ENCODE data around the gene ADGRB3. TPM values are rescaled to one million over a fixed set of nuclear protein-coding genes. Genes with fewer than 3 reads are reported as not detected.
"Not testable (repeated sequence)": the region's sequence is repeated elsewhere in the genome, so short reads cannot be mapped to it uniquely, and the experiment has no call there.

ADGRB3 gene
- total RNA-seq, 2 experiments from 2014 or later: not detected

GRCh38 chr6:68973066-68973465 lies 338.0 kb downstream of the ADGRB3 start:
- CTCF ChIA-PET: no interaction called here
- Mint-ChIP-seq H3K4me3 (no peak overlapping the region), H3K9me3 (no peaks in the 10 kb centered on the region), H3K4me1 (ENCODE audit: low read depth) (peaks cover under 1% of the 10 kb centered on the region), H3K27ac (no peak overlapping the region), H3K27me3 (ENCODE audit: low read depth) (no peaks in the 10 kb centered on the region), H3K36me3 (ENCODE audit: low read depth) (no peaks in the 10 kb centered on the region)
- intact Hi-C loops (cut with micrococcal nuclease): no loop called here
- no peak for DNase-seq

GRCh38 chr6:68975064-68975463 lies 340.0 kb downstream of the ADGRB3 start:
- Mint-ChIP-seq H3K9me3 (no peaks in the 10 kb centered on the region), H3K4me1 (ENCODE audit: low read depth) (no peaks in the 10 kb centered on the region), H3K4me3 (no peak overlapping the region), H3K27ac (no peak overlapping the region), H3K36me3 (ENCODE audit: low read depth) (no peaks in the 10 kb centered on the region), H3K27me3 (ENCODE audit: low read depth) (no peaks in the 10 kb centered on the region)
- intact Hi-C loops (cut with micrococcal nuclease): no loop called here
- CTCF ChIA-PET: no interaction called here
- DNase-seq: no peak

GRCh38 chr6:68975816-68976215 lies 340.7 kb downstream of the ADGRB3 start:
- intact Hi-C loops (cut with micrococcal nuclease): no loop called here
- H3K27ac Mint-ChIP-seq: no peak overlapping the region

GRCh38 chr6:68976260-68976659 lies 341.2 kb downstream of the ADGRB3 start:
- Mint-ChIP-seq H3K27ac (no peak overlapping the region), H3K27me3 (ENCODE audit: low read depth) (no peaks in the 10 kb centered on the region), H3K9me3 (no peaks in the 10 kb centered on the region), H3K4me1 (ENCODE audit: low read depth) (no peaks in the 10 kb centered on the region), H3K4me3 (no peak overlapping the region), H3K36me3 (ENCODE audit: low read depth) (no peaks in the 10 kb centered on the region)
- no peak for DNase-seq
- intact Hi-C loops (cut with micrococcal nuclease): no loop called here
- CTCF ChIA-PET: no interaction called here

More at GRCh38 chr6:68975816-68976215, 340.7 kb downstream of the ADGRB3 start:
- H3K9me3 Mint-ChIP-seq: no peaks in the 10 kb centered on the region
- H3K4me3 Mint-ChIP-seq: no peak overlapping the region
- H3K27me3 Mint-ChIP-seq (ENCODE audit: low read depth): no peaks in the 10 kb centered on the region
- H3K36me3 Mint-ChIP-seq (ENCODE audit: low read depth): no peaks in the 10 kb centered on the region
- DNase-seq: no peak
- CTCF ChIA-PET: no interaction called here
- H3K4me1 Mint-ChIP-seq (ENCODE audit: low read depth): no peaks in the 10 kb centered on the region

- H3K4me1 Mint-ChIP-seq (ENCODE audit: low read depth): no peaks in the 10 kb centered on the region
- intact Hi-C loops (cut with micrococcal nuclease): no loop called here
- H3K9me3 Mint-ChIP-seq: no peaks in the 10 kb centered on the region
- no peaks in the 10 kb centered on the region for H3K36me3 Mint-ChIP-seq (ENCODE audit: low read depth)
- CTCF ChIA-PET: no interaction called here
- no peak overlapping the region for H3K4me3 Mint-ChIP-seq
- no peaks in the 10 kb centered on the region for H3K27me3 Mint-ChIP-seq (ENCODE audit: low read depth)
- no peak for DNase-seq
- no peak overlapping the region for H3K27ac Mint-ChIP-seq
These were observed 343.3 kb downstream of the ADGRB3 start for GRCh38 chr6:68978411-68978810.

- H3K27ac Mint-ChIP-seq; H3K9me3 Mint-ChIP-seq; DNase-seq; CTCF ChIA-PET; H3K36me3 Mint-ChIP-seq (ENCODE audit: low read depth); H3K27me3 Mint-ChIP-seq (ENCODE audit: low read depth); H3K4me1 Mint-ChIP-seq (ENCODE audit: low read depth); H3K4me3 Mint-ChIP-seq; intact Hi-C loops (cut with micrococcal nuclease): not testable (repeated sequence)
These were observed 346.6 kb downstream of the ADGRB3 start for GRCh38 chr6:68981668-68982067.

GRCh38 chr6:68988698-68989097 lies 353.6 kb downstream of the ADGRB3 start:
- CTCF ChIA-PET: no interaction called here
- Mint-ChIP-seq H3K9me3 (peaks cover 3% of the 10 kb centered on the region), H3K4me1 (ENCODE audit: low read depth) (no peaks in the 10 kb centered on the region), H3K4me3 (no peak overlapping the region), H3K27ac (no peak overlapping the region), H3K36me3 (ENCODE audit: low read depth) (no peaks in the 10 kb centered on the region), H3K27me3 (ENCODE audit: low read depth) (no peaks in the 10 kb centered on the region)
- DNase-seq: no peak
- intact Hi-C loops (cut with micrococcal nuclease): no loop called here

GRCh38 chr6:68990317-68990716 lies 355.2 kb downstream of the ADGRB3 start:
- no peak for DNase-seq
- intact Hi-C loops (cut with micrococcal nuclease): no loop called here
- Mint-ChIP-seq H3K4me1 (ENCODE audit: low read depth) (no peaks in the 10 kb centered on the region), H3K36me3 (ENCODE audit: low read depth) (no peaks in the 10 kb centered on the region), H3K27me3 (ENCODE audit: low read depth) (no peaks in the 10 kb centered on the region), H3K4me3 (no peak overlapping the region), H3K9me3 (peaks cover 3% of the 10 kb centered on the region), H3K27ac (no peak overlapping the region)
- CTCF ChIA-PET: no interaction called here

GRCh38 chr6:68993911-68994310 lies 358.8 kb downstream of the ADGRB3 start:
- Mint-ChIP-seq H3K27me3 (ENCODE audit: low read depth) (no peaks in the 10 kb centered on the region), H3K4me1 (ENCODE audit: low read depth) (no peaks in the 10 kb centered on the region), H3K27ac (no peak overlapping the region), H3K4me3 (no peak overlapping the region), H3K9me3 (peaks cover 3% of the 10 kb centered on the region), H3K36me3 (ENCODE audit: low read depth) (no peaks in the 10 kb centered on the region)
- CTCF ChIA-PET: no interaction called here
- no peak for DNase-seq
- intact Hi-C loops (cut with micrococcal nuclease): no loop called here

GRCh38 chr6:68994521-68994920 lies 359.4 kb downstream of the ADGRB3 start:
- no peak for DNase-seq
- CTCF ChIA-PET: no interaction called here
- H3K9me3 Mint-ChIP-seq: peaks cover 3% of the 10 kb centered on the region
- H3K4me1 Mint-ChIP-seq (ENCODE audit: low read depth): no peaks in the 10 kb centered on the region
- no peak overlapping the region for H3K27ac Mint-ChIP-seq
- H3K27me3 Mint-ChIP-seq (ENCODE audit: low read depth): no peaks in the 10 kb centered on the region
- no peaks in the 10 kb centered on the region for H3K36me3 Mint-ChIP-seq (ENCODE audit: low read depth)
- H3K4me3 Mint-ChIP-seq: no peak overlapping the region
- intact Hi-C loops (cut with micrococcal nuclease): no loop called here

GRCh38 chr6:69005199-69005598 lies 370.1 kb downstream of the ADGRB3 start:
- no peak for DNase-seq
- CTCF ChIA-PET: no interaction called here
- no peaks in the 10 kb centered on the region for H3K9me3 Mint-ChIP-seq
- no peak overlapping the region for H3K4me3 Mint-ChIP-seq
- H3K4me1 Mint-ChIP-seq (ENCODE audit: low read depth): no peaks in the 10 kb centered on the region
- intact Hi-C loops (cut with micrococcal nuclease): no loop called here
- no peaks in the 10 kb centered on the region for H3K36me3 Mint-ChIP-seq (ENCODE audit: low read depth)
- H3K27ac Mint-ChIP-seq: no peak overlapping the region
- H3K27me3 Mint-ChIP-seq (ENCODE audit: low read depth): no peaks in the 10 kb centered on the region

GRCh38 chr6:69007781-69008180 lies 372.7 kb downstream of the ADGRB3 start:
- Mint-ChIP-seq H3K36me3 (ENCODE audit: low read depth) (no peaks in the 10 kb centered on the region), H3K27me3 (ENCODE audit: low read depth) (no peaks in the 10 kb centered on the region), H3K27ac (no peak overlapping the region), H3K4me1 (ENCODE audit: low read depth) (no peaks in the 10 kb centered on the region), H3K4me3 (no peak overlapping the region), H3K9me3 (no peaks in the 10 kb centered on the region)
- CTCF ChIA-PET: no interaction called here
- intact Hi-C loops (cut with micrococcal nuclease): no loop called here
- no peak for DNase-seq

GRCh38 chr6:69012211-69012610 lies 377.1 kb downstream of the ADGRB3 start:
- Mint-ChIP-seq H3K36me3 (ENCODE audit: low read depth) (no peaks in the 10 kb centered on the region), H3K27ac (no peak overlapping the region), H3K4me3 (no peak overlapping the region), H3K27me3 (ENCODE audit: low read depth) (no peaks in the 10 kb centered on the region), H3K4me1 (ENCODE audit: low read depth) (no peaks in the 10 kb centered on the region), H3K9me3 (no peaks in the 10 kb centered on the region)
- no peak for DNase-seq
- intact Hi-C loops (cut with micrococcal nuclease): no loop called here
- CTCF ChIA-PET: interaction anchor here (0.5 to 0.6 kb wide), 3 partner anchors 15 to 611 kb away, joined by 3 read pairs; no protein-coding TSS in a partner anchor

- CTCF ChIA-PET: interaction anchor here (0.6 kb wide), 1 partner anchor 373 kb away, joined by 3 read pairs; no protein-coding TSS in a partner anchor
- intact Hi-C loops (cut with micrococcal nuclease): no loop called here
These were observed 377.8 kb downstream of the ADGRB3 start for GRCh38 chr6:69012876-69013275.

More at GRCh38 chr6:69012876-69013275, 377.8 kb downstream of the ADGRB3 start:
- Mint-ChIP-seq H3K27ac (no peak overlapping the region), H3K4me3 (no peak overlapping the region), H3K9me3 (no peaks in the 10 kb centered on the region), H3K36me3 (ENCODE audit: low read depth) (no peaks in the 10 kb centered on the region), H3K27me3 (ENCODE audit: low read depth) (no peaks in the 10 kb centered on the region), H3K4me1 (ENCODE audit: low read depth) (no peaks in the 10 kb centered on the region)
- DNase-seq: no peak
